HEK293T (cell line): Measurements from ENCODE around the gene AMY2B.
"Not testable (repeated sequence)": the region's sequence is repeated elsewhere in the genome, so short reads cannot be mapped to it uniquely, and the experiment has no call there.

Source experiments
- CTCF ChIA-PET: fragments of 350-600 bp; formaldehyde crosslinking; extraction: SDS; loops from one replicate; lab custom pipeline; 2021; ENCODE audit warnings: antibody characterized with exemption, inconsistent platforms; lab: Yijun Ruan, JAX
- POLR2A ChIA-PET: fragments of 350-600 bp; formaldehyde crosslinking; extraction: SDS; loops from one replicate; lab custom pipeline; 2020; ENCODE audit warnings: antibody characterized with exemption, inconsistent platforms; lab: Yijun Ruan, JAX
- DNase-seq: peaks from one replicate; pipeline ENCODE4 v3.0.0; 2012; ENCODE audit warnings: mixed read lengths; ENCODE audit errors: extremely low spot score
- ARNT ChIP-seq: fragments of 450-650 bp; IDR thresholded peaks from 2 replicates; pipeline ENCODE4 v1.6.1; 2017; ENCODE audit warnings: mild to moderate bottlenecking
- BHLHE40 ChIP-seq: fragments of 450-650 bp; IDR thresholded peaks from 2 replicates; pipeline ENCODE4 v1.6.1; 2016; ENCODE audit warnings: mild to moderate bottlenecking, moderate library complexity, borderline replicate concordance
- CTBP1 ChIP-seq: fragments of 450-650 bp; IDR thresholded peaks from 2 replicates; pipeline ENCODE4 v1.6.1; 2016; ENCODE audit warnings: borderline replicate concordance
- ELF4 ChIP-seq: fragments of 450-650 bp; IDR thresholded peaks from 2 replicates; pipeline ENCODE4 v1.6.1; 2017; ENCODE audit warnings: antibody characterized with exemption
- FOXA1 ChIP-seq: fragments of 450-650 bp; IDR thresholded peaks from 2 replicates; pipeline ENCODE4 v1.6.1; 2016; ENCODE audit warnings: mild to moderate bottlenecking
- FOXK2 ChIP-seq: fragments of 450-650 bp; IDR thresholded peaks from 2 replicates; pipeline ENCODE4 v1.6.1; 2016; ENCODE audit warnings: mild to moderate bottlenecking
- FOXM1 ChIP-seq: fragments of 450-650 bp; IDR thresholded peaks from 2 replicates; pipeline ENCODE4 v1.6.1; 2017; ENCODE audit warnings: mild to moderate bottlenecking, borderline replicate concordance
- HDGF ChIP-seq: fragments of 450-650 bp; IDR thresholded peaks from 2 replicates; pipeline ENCODE4 v1.6.1; 2017; ENCODE audit warnings: antibody characterized with exemption, borderline replicate concordance
- L3MBTL2 ChIP-seq: fragments of 450-650 bp; conservative IDR thresholded peaks from 2 replicates; pipeline ENCODE4 v1.6.1; 2016; ENCODE audit warnings: mild to moderate bottlenecking
- LEF1 ChIP-seq: fragments of 450-650 bp; IDR thresholded peaks from 2 replicates; pipeline ENCODE4 v1.6.1; 2017; ENCODE audit warnings: mild to moderate bottlenecking, borderline replicate concordance
- NFRKB ChIP-seq: fragments of 450-650 bp; IDR thresholded peaks from 2 replicates; pipeline ENCODE4 v1.6.1; 2016; ENCODE audit warnings: mild to moderate bottlenecking, moderate library complexity
- PKNOX1 ChIP-seq: fragments of 450-650 bp; IDR thresholded peaks from 2 replicates; pipeline ENCODE4 v1.6.1; 2016
- SP1 ChIP-seq: fragments of 450-650 bp; IDR thresholded peaks from 2 replicates; pipeline ENCODE4 v1.6.1; 2017
- SUZ12 ChIP-seq: fragments of 450-650 bp; IDR thresholded peaks from 2 replicates; pipeline ENCODE4 v1.6.1; 2016; ENCODE audit warnings: mild to moderate bottlenecking
- TARDBP ChIP-seq: fragments of 450-650 bp; IDR thresholded peaks from 2 replicates; pipeline ENCODE4 v1.6.1; 2016
- ZNF384 ChIP-seq: fragments of 450-650 bp; IDR thresholded peaks from 2 replicates; pipeline ENCODE4 v1.6.1; 2016

AMY2B gene

GRCh38 chr1:103563056-103563455 is 8.3 kb upstream of the AMY2B start:
- no peak for TF ChIP-seq CTBP1
- TF ChIP-seq LEF1: no peak
- no peak for TF ChIP-seq FOXA1
- no peak for TF ChIP-seq ARNT
- TF ChIP-seq NFRKB: no peak
- TF ChIP-seq BHLHE40: no peak
- no peak for TF ChIP-seq ZNF384
- TF ChIP-seq PKNOX1: no peak
- no peak for TF ChIP-seq SUZ12
- TF ChIP-seq SP1: no peak
- TF ChIP-seq FOXK2: no peak
- no peak for DNase-seq
- CTCF ChIA-PET: interaction anchor here (0.6 kb wide), 1 partner anchor 308 kb away, joined by 3 read pairs; no protein-coding TSS in a partner anchor
- POLR2A ChIA-PET: no interaction called here

- ChIA-PET POLR2A (no interaction called here), CTCF (no interaction called here)
- TF ChIP-seq SP1 (no peak), BHLHE40 (no peak)
- DNase-seq: no peak
Observed at GRCh38 chr1:103569493-103569892, 1.9 kb upstream of the AMY2B start.

- ChIA-PET CTCF (no interaction called here), POLR2A (no interaction called here)
- no peak for DNase-seq
- TF ChIP-seq FOXM1 (no peak), SP1 (no peak), LEF1 (no peak), HDGF (no peak), TARDBP (no peak), PKNOX1 (no peak), FOXK2 (no peak), ELF4 (no peak), NFRKB (no peak), FOXA1 (no peak), CTBP1 (no peak)
Observed at GRCh38 chr1:103576065-103576464, 4.7 kb downstream of the AMY2B start.

GRCh38 chr1:103576784-103577183 is 5.4 kb downstream of the AMY2B start:
- POLR2A ChIA-PET, DNase-seq, CTCF ChIA-PET: not testable (repeated sequence)

- ChIA-PET CTCF (no interaction called here), POLR2A (no interaction called here)
- no peak for DNase-seq
- TF ChIP-seq BHLHE40 (no peak), NFRKB (no peak), CTBP1 (no peak), ZNF384 (no peak), ELF4 (no peak), SUZ12 (no peak), HDGF (no peak), FOXK2 (no peak), ARNT (no peak)
Observed at GRCh38 chr1:103582464-103582863, 11.1 kb downstream of the AMY2B start.

- TF ChIP-seq FOXA1 (no peak), SUZ12 (no peak), HDGF (no peak), CTBP1 (no peak), LEF1 (no peak), NFRKB (no peak)
- DNase-seq: no peak
- CTCF ChIA-PET: no interaction called here
- POLR2A ChIA-PET: no interaction called here
Observed at GRCh38 chr1:103583887-103584286, 12.5 kb downstream of the AMY2B start.

GRCh38 chr1:103584537-103584936 is 13.1 kb downstream of the AMY2B start:
- ChIA-PET POLR2A (no interaction called here), CTCF (no interaction called here)
- TF ChIP-seq L3MBTL2 (no peak), NFRKB (no peak), FOXM1 (no peak), PKNOX1 (no peak), BHLHE40 (no peak), HDGF (no peak), ARNT (no peak), LEF1 (no peak), ZNF384 (no peak), ELF4 (no peak)
- no peak for DNase-seq

GRCh38 chr1:103602740-103603139 is 31.4 kb downstream of the AMY2B start:
- CTCF ChIA-PET, DNase-seq, POLR2A ChIA-PET: not testable (repeated sequence)
